Stimulated activated CD8-positive, alpha-beta memory T cell treated with anti-CD3 and anti-CD28 coated beads, Interleukin-12 subunit alpha, Interleukin-12 subunit beta, amount 100 ng/mL, for 4 hours (primary cell): ENCODE results near the gene PRKCB.
"Not testable (repeated sequence)": the region's sequence is repeated elsewhere in the genome, so short reads cannot be mapped to it uniquely, and the experiment has no call there.

Source experiments
- DNase-seq: peaks from one replicate; pipeline ENCODE4 v3.0.0-alpha.2; 2020; ENCODE audit warnings: low read depth

The PRKCB gene

GRCh38 chr16:24132797-24133155 is 297.0 kb downstream of the PRKCB start:
- DNase-seq: no peak

GRCh38 chr16:24135624-24136565 is 300.1 kb downstream of the PRKCB start:
- no peak for DNase-seq

GRCh38 chr16:24138024-24138423 is 302.2 kb downstream of the PRKCB start:
- DNase-seq: no peak

- DNase-seq: no peak
These were observed 302.8 kb downstream of the PRKCB start for GRCh38 chr16:24138575-24138974.

- DNase-seq: no peak
These were observed 303.5 kb downstream of the PRKCB start for GRCh38 chr16:24139282-24139681.

GRCh38 chr16:24140730-24141129 is 304.9 kb downstream of the PRKCB start:
- DNase-seq: no peak

GRCh38 chr16:24141466-24141865 is 305.7 kb downstream of the PRKCB start:
- DNase-seq: no peak

- DNase-seq: no peak
These were observed 306.1 kb downstream of the PRKCB start for GRCh38 chr16:24141917-24142316.

- DNase-seq: no peak
These were observed 310.1 kb downstream of the PRKCB start for GRCh38 chr16:24145927-24146326.

GRCh38 chr16:24146518-24146917 is 310.7 kb downstream of the PRKCB start:
- DNase-seq: no peak

- DNase-seq: no peak
These were observed 313.3 kb downstream of the PRKCB start for GRCh38 chr16:24149102-24149501.

- no peak for DNase-seq
These were observed 314.5 kb downstream of the PRKCB start for GRCh38 chr16:24150282-24150681.

GRCh38 chr16:24151482-24151939 is 315.7 kb downstream of the PRKCB start:
- DNase-seq: no peak

- DNase-seq: not testable (repeated sequence)
These were observed 316.3 kb downstream of the PRKCB start for GRCh38 chr16:24152048-24152447.

GRCh38 chr16:24152826-24153225 is 317.0 kb downstream of the PRKCB start:
- DNase-seq: no peak

- DNase-seq: no peak
These were observed 321.0 kb downstream of the PRKCB start for GRCh38 chr16:24156777-24157176.

GRCh38 chr16:24163935-24164334 is 328.2 kb downstream of the PRKCB start:
- no peak for DNase-seq

GRCh38 chr16:24164416-24164815 is 328.6 kb downstream of the PRKCB start:
- DNase-seq: no peak

- DNase-seq: no peak
These were observed 329.5 kb downstream of the PRKCB start for GRCh38 chr16:24165273-24165672.

GRCh38 chr16:24166661-24167528 is 331.1 kb downstream of the PRKCB start:
- DNase-seq: no peak

- DNase-seq: no peak
These were observed 333.1 kb downstream of the PRKCB start for GRCh38 chr16:24168856-24169255.

- no peak for DNase-seq
These were observed 334.6 kb downstream of the PRKCB start for GRCh38 chr16:24170407-24170806.

- DNase-seq: no peak
These were observed 338.7 kb downstream of the PRKCB start for GRCh38 chr16:24174504-24174903.
